Panc1 (cell line): ENCODE results near the gene TRNAU1AP. TPM values are rescaled to one million over a fixed set of nuclear protein-coding genes. Genes with fewer than 3 reads are reported as not detected.
"Not testable (repeated sequence)": the region's sequence is repeated elsewhere in the genome, so short reads cannot be mapped to it uniquely, and the experiment has no call there.

Source experiments
- ATAC-seq: fragments of 200-7000 bp; cut with Tn5 transposase; 2 replicates; pipeline ENCODE4 v1.9.1; 2020; ENCODE audit warnings: mild to moderate bottlenecking, moderate library complexity
- BruUV-seq: library from RNA; stranded (reverse); fragments of 400-500 nt; replicated peaks from 2 replicates; lab custom pipeline; 2021; lab: Mats Ljungman, UMichigan
- CTCF ChIA-PET: fragments of 300-600 bp; sonication (Branson Sonifier 250); formaldehyde crosslinking; loops from one replicate; lab custom pipeline; 2022; ENCODE audit warnings: antibody characterized with exemption; lab: Charles Lee
- POLR2A ChIA-PET: fragments of 300-600 bp; sonication (Branson Sonifier 250); formaldehyde crosslinking; loops from one replicate; lab custom pipeline; 2022; ENCODE audit warnings: antibody characterized with exemption; lab: Charles Lee
- DNase-seq: peaks from one replicate; pipeline ENCODE4 v3.0.0-alpha.2; 2010; ENCODE audit warnings: low read depth, low spot score
- H3K27ac ChIP-seq: 2 replicates; pipeline ENCODE4 v1.5.1; 2011; ENCODE audit warnings: mild to moderate bottlenecking, low read length, inconsistent platforms
- H3K27me3 ChIP-seq: fragments of 200-500 bp; sonication (Bioruptor generic); 2 replicates; pipeline ENCODE4 v1.6.0; 2014; ENCODE audit warnings: low read length, inconsistent platforms; ENCODE audit not compliant: control insufficient read depth, insufficient read depth
- H3K36me3 ChIP-seq: fragments of 200-500 bp; sonication (Bioruptor generic); 2 replicates; pipeline ENCODE4 v1.5.1; 2014; ENCODE audit warnings: inconsistent platforms, mild to moderate bottlenecking, low read length, moderate library complexity; ENCODE audit not compliant: control insufficient read depth, insufficient read depth
- H3K4me1 ChIP-seq: 2 replicates; pipeline ENCODE4 v1.5.1; 2011; ENCODE audit warnings: inconsistent platforms, mild to moderate bottlenecking, low read length, moderate library complexity; ENCODE audit not compliant: control insufficient read depth, insufficient read depth
- H3K4me3 ChIP-seq, 2 experiments: 2 replicates each; pipeline ENCODE4 v1.5.1; 2011 to 2012; ENCODE audit warnings: low read depth in 2 of 2, low read length in 2 of 2, mild to moderate bottlenecking in 2 of 2, inconsistent platforms in 1 of 2, moderate library complexity in 1 of 2
- H3K9me3 ChIP-seq: fragments of 200-500 bp; sonication (Bioruptor generic); 2 replicates; pipeline ENCODE4 v1.5.1; 2014; ENCODE audit warnings: low read depth, mild to moderate bottlenecking, inconsistent platforms, low read length, moderate library complexity; ENCODE audit not compliant: control insufficient read depth, insufficient read depth
- CTCF ChIP-seq: fragments of 450-650 bp; IDR thresholded peaks from 2 replicates; pipeline ENCODE4 v1.5.1; 2017; ENCODE audit warnings: mild to moderate bottlenecking
- POLR2AphosphoS5 ChIP-seq: IDR thresholded peaks from 2 replicates; pipeline ENCODE4 v1.6.1; 2012; ENCODE audit warnings: mild to moderate bottlenecking, low read depth, low read length, moderate library complexity
- REST ChIP-seq, 2 experiments: IDR thresholded peaks; 2 replicates each; pipeline ENCODE4 v1.6.1; 2011 to 2012; ENCODE audit warnings: low read depth in 2 of 2, control low read depth in 1 of 2, low read length in 1 of 2, mild to moderate bottlenecking in 1 of 2, moderate library complexity in 1 of 2; ENCODE audit not compliant: insufficient read depth in 1 of 2
- SIN3A ChIP-seq: IDR thresholded peaks from 2 replicates; pipeline ENCODE4 v1.6.1; 2012; ENCODE audit warnings: low read depth, mild to moderate bottlenecking, low read length, moderate library complexity, borderline replicate concordance; ENCODE audit not compliant: insufficient read depth
- TCF7L2 ChIP-seq: IDR thresholded peaks from 2 replicates; pipeline ENCODE4 v1.6.1; 2011; ENCODE audit warnings: mild to moderate bottlenecking, low read depth, low read length, inconsistent platforms
- in situ Hi-C: cut with HindIII; loops from 2 replicates; pipeline ENCODE4 v1.10.0; 2016; ENCODE audit warnings: low sequenced_read_pairs, low pct_unique_long_range_greater_than_20kb
- intact Hi-C: fragments of 100-400 bp; cut with micrococcal nuclease; formaldehyde crosslinking; loops from one replicate; pipeline ENCODE4 v1.10.0; 2022; ENCODE audit not compliant: unreplicated experiment
- total RNA-seq: library from RNA; stranded (reverse); gene quantifications from one replicate; pipeline ENCODE4 v1.2.1, GENCODE V29; 2021; ENCODE audit not compliant: unreplicated experiment

Gene TRNAU1AP
- total RNA-seq, 1 experiment from 2014 or later, result 39.1 TPM

- ChIA-PET CTCF (no interaction called here), POLR2A (no interaction called here)
- H3K9me3 ChIP-seq, result no peaks in the 10 kb centered on the region
- DNase-seq, result no peak
- no peak for TF ChIP-seq POLR2AphosphoS5
- TF ChIP-seq REST (IDR thresholded peaks at IDR 0.05; ENCODE audit: insufficient read depth in 1 of 2, low read depth in 2 of 2, low read length in 1 of 2), result no peak
- TF ChIP-seq SIN3A, result no peak
- no peak for TF ChIP-seq TCF7L2
- TF ChIP-seq CTCF, result no peak
- in situ Hi-C loops (no loop called here), intact Hi-C loops (no loop called here)
- H3K4me3 ChIP-seq, result peak within 1 kb of the TSS; percentile 34 to 51
- H3K36me3 ChIP-seq, result no peaks in the 10 kb centered on the region
- no peaks in the 10 kb centered on the region for H3K27me3 ChIP-seq
- BruUV-seq, result no TSS peak
- ATAC-seq, result peak; percentile 64
- no peaks in the 10 kb centered on the region; the same call in 1 of the 2 replicates for H3K4me1 ChIP-seq
- H3K27ac ChIP-seq, result 0 out of 2 replicates have a peak within 1 kb of the TSS, but pooled peaks have one; percentile 18
Observed at GRCh38 chr1:28591708-28592320, 38.9 kb downstream of the TRNAU1AP start, which contains the start of gene RAB42. Gene RAB42 (plus strand): TSS chr1:28592265. CDS start chr1:28592512, 247 bp downstream.

GRCh38 chr1:28592321-28593071 lies 39.6 kb downstream of the TRNAU1AP start:
- ATAC-seq (peak; percentile 74), DNase-seq (no peak)
- TF ChIP-seq TCF7L2 (no peak), CTCF (no peak), REST (IDR thresholded peaks at IDR 0.05; ENCODE audit: insufficient read depth in 1 of 2, low read depth in 2 of 2, low read length in 1 of 2) (no peak), SIN3A (no peak), POLR2AphosphoS5 (no peak)
- Histone ChIP-seq H3K4me3 (peak overlapping the region; percentile 34 to 51), H3K27me3 (no peaks in the 10 kb centered on the region), H3K36me3 (no peaks in the 10 kb centered on the region), H3K27ac (no peak overlapping the region), H3K9me3 (no peaks in the 10 kb centered on the region), H3K4me1 (no peaks in the 10 kb centered on the region; the same call in 1 of the 2 replicates)
- BruUV-seq, result no TSS peak
- intact Hi-C loops (no loop called here), in situ Hi-C loops (no loop called here)
- ChIA-PET POLR2A (interaction anchor here (1.0 kb wide), 1 partner anchor 11 kb away, joined by 3 read pairs; no protein-coding TSS in a partner anchor), CTCF (no interaction called here)

GRCh38 chr1:28593988-28594356 lies 41.1 kb downstream of the TRNAU1AP start:
- H3K27ac ChIP-seq, POLR2A ChIA-PET: not testable (repeated sequence)

More at GRCh38 chr1:28593988-28594356, 41.1 kb downstream of the TRNAU1AP start:
- H3K4me1 ChIP-seq, DNase-seq, H3K4me3 ChIP-seq, ATAC-seq, in situ Hi-C loops, H3K36me3 ChIP-seq, H3K9me3 ChIP-seq, BruUV-seq, H3K27me3 ChIP-seq, CTCF ChIA-PET, intact Hi-C loops: not testable (repeated sequence)
